H1 (cell line): Measurements from ENCODE around the gene ADGRB3. TPM values are rescaled to one million over a fixed set of nuclear protein-coding genes. Genes with fewer than 3 reads are reported as not detected.

ENCODE experiments used
- CTCF ChIA-PET: fragments of 300-600 bp; sonication (Branson Sonifier 250); formaldehyde crosslinking; loops from one replicate; lab custom pipeline; 2021; ENCODE audit not compliant: partially characterized antibody; lab: Charles Lee
- POLR2A ChIA-PET: fragments of 300-600 bp; sonication (Branson Sonifier 250); formaldehyde crosslinking; loops from one replicate; lab custom pipeline; 2021; ENCODE audit warnings: inconsistent platforms; ENCODE audit not compliant: partially characterized antibody; lab: Charles Lee
- DNase-seq, 2 experiments: peaks; one replicate each; pipeline versions ENCODE4 v3.0.0 to v3.0.0-alpha.2; 2010 to 2022; ENCODE audit warnings: low spot score in 2 of 2, low read depth in 1 of 2, mixed read lengths in 1 of 2
- FAIRE-seq: peaks from 2 replicates; lab custom pipeline; 2011; peaks lifted over from hg19 to GRCh38; lab: Jason Lieb, UNC
- H2AFZ ChIP-seq: 2 replicates; pipeline ENCODE4 v1.8.1; 2012; ENCODE audit warnings: low read length, inconsistent platforms
- H2AK5ac ChIP-seq: 2 replicates; pipeline ENCODE4 v1.6.1; 2013; ENCODE audit warnings: low read depth, low read length
- H2BK120ac ChIP-seq: replicated peaks from 2 replicates; pipeline ENCODE3; 2013; ENCODE audit warnings: low read depth, low read length, inconsistent platforms
- H2BK12ac ChIP-seq: 2 replicates; pipeline ENCODE4 v1.6.1; 2013; ENCODE audit warnings: low read depth, low read length
- H2BK15ac ChIP-seq: 2 replicates; pipeline ENCODE4 v1.6.1; 2013; ENCODE audit warnings: low read length
- H2BK20ac ChIP-seq: 2 replicates; pipeline ENCODE4 v1.6.1; 2013; ENCODE audit warnings: low read length
- H2BK5ac ChIP-seq: 2 replicates; pipeline ENCODE4 v1.6.1; 2013; ENCODE audit warnings: low read depth, low read length
- H3K14ac ChIP-seq: 2 replicates; pipeline ENCODE4 v1.6.1; 2013; ENCODE audit warnings: inconsistent platforms; ENCODE audit not compliant: insufficient read length
- H3K18ac ChIP-seq: 2 replicates; pipeline ENCODE4 v1.6.1; 2013; ENCODE audit warnings: low read length; ENCODE audit errors: extremely low read depth
- H3K23ac ChIP-seq: 2 replicates; pipeline ENCODE4 v1.6.1; 2013; ENCODE audit warnings: inconsistent platforms; ENCODE audit not compliant: insufficient read length
- H3K23me2 ChIP-seq: 2 replicates; pipeline ENCODE4 v1.6.1; 2013; ENCODE audit warnings: low read depth, low read length
- H3K27ac ChIP-seq: 2 replicates; pipeline ENCODE4 v1.6.1; 2011; ENCODE audit warnings: low read depth, low read length, inconsistent platforms
- H3K27me3 ChIP-seq, 4 experiments: replicated peaks in 1 of 4; 1 replicate in 1 of 4; 2 replicates in 3 of 4; pipeline versions ENCODE4 v1.6.1 to v1.8.1; 2011 to 2013; ENCODE audit warnings: low read length in 3 of 4, mild to moderate bottlenecking in 3 of 4, inconsistent platforms in 2 of 4, mixed read lengths in 2 of 4, moderate library complexity in 1 of 4; ENCODE audit not compliant: control insufficient read depth in 3 of 4, insufficient read depth in 3 of 4; ENCODE audit errors: extremely low read depth in 1 of 4
- H3K36me3 ChIP-seq, 4 experiments: 2 replicates each; pipeline versions ENCODE4 v1.6.1 to v1.8.1; 2011 to 2013; ENCODE audit warnings: mild to moderate bottlenecking in 4 of 4, low read length in 3 of 4, moderate library complexity in 2 of 4, control low read depth in 1 of 4, inconsistent platforms in 1 of 4; ENCODE audit not compliant: insufficient read depth in 4 of 4, control insufficient read depth in 2 of 4
- H3K4ac ChIP-seq: replicated peaks from 2 replicates; pipeline ENCODE3; 2013; ENCODE audit warnings: low read length, low read depth, mixed read lengths, inconsistent platforms; ENCODE audit not compliant: insufficient read length
- H3K4me1 ChIP-seq, 4 experiments: replicated peaks in 1 of 4; 1 replicate in 1 of 4; 2 replicates in 3 of 4; pipeline versions ENCODE4 v1.6.1 to v1.8.1; 2011 to 2013; ENCODE audit warnings: low read length in 3 of 4, inconsistent platforms in 2 of 4, mixed read lengths in 1 of 4; ENCODE audit not compliant: insufficient read depth in 4 of 4, control insufficient read depth in 3 of 4
- H3K4me2 ChIP-seq, 2 experiments: 2 replicates each; pipeline versions ENCODE4 v1.6.1 to v1.8.1; 2011 to 2013; ENCODE audit warnings: low read depth in 2 of 2, low read length in 2 of 2, control low read depth in 1 of 2, inconsistent platforms in 1 of 2, mild to moderate bottlenecking in 1 of 2; ENCODE audit not compliant: insufficient read depth in 1 of 2
- H3K4me3 ChIP-seq, 4 experiments: fragments of 200-600, 300-600 bp in 1 of 4; sonication (generic), shearing (Covaris generic), sonication (Bioruptor Twin) in 1 of 4; 2 replicates each; pipeline versions ENCODE4 v1.5.1 to v1.8.1; 2011 to 2016; ENCODE audit warnings: low read length in 4 of 4, low read depth in 3 of 4, control low read depth in 2 of 4, inconsistent platforms in 2 of 4, mild to moderate bottlenecking in 2 of 4, mixed read lengths in 1 of 4, moderate library complexity in 1 of 4; ENCODE audit not compliant: insufficient read depth in 2 of 4; ENCODE audit errors: extremely low read depth in 1 of 4
- H3K56ac ChIP-seq: replicated peaks from 2 replicates; pipeline ENCODE3; 2013; ENCODE audit warnings: low read depth, mild to moderate bottlenecking, mixed read lengths, low read length, inconsistent platforms; ENCODE audit not compliant: insufficient read length
- H3K79me1 ChIP-seq: 2 replicates; pipeline ENCODE4 v1.6.1; 2013; ENCODE audit warnings: low read depth, low read length, control low read depth
- H3K79me2 ChIP-seq, 2 experiments: 2 replicates each; pipeline versions ENCODE4 v1.6.1 to v1.8.1; 2012 to 2013; ENCODE audit warnings: low read length in 2 of 2, mild to moderate bottlenecking in 2 of 2, inconsistent platforms in 1 of 2; ENCODE audit not compliant: insufficient read depth in 2 of 2, control insufficient read depth in 1 of 2
- H3K9ac ChIP-seq, 4 experiments: replicated peaks in 1 of 4; 1 replicate in 1 of 4; 2 replicates in 3 of 4; pipeline versions ENCODE4 v1.6.1 to v1.8.1; 2011 to 2013; ENCODE audit warnings: low read depth in 3 of 4, low read length in 3 of 4, control low read depth in 2 of 4, mild to moderate bottlenecking in 2 of 4, moderate library complexity in 2 of 4, inconsistent platforms in 1 of 4; ENCODE audit errors: extremely low read depth in 1 of 4
- H3K9me3 ChIP-seq, 2 experiments: 2 replicates each; pipeline versions ENCODE4 v1.6.1 to v1.8.1; 2012 to 2013; ENCODE audit warnings: mild to moderate bottlenecking in 2 of 2, moderate library complexity in 2 of 2, control low read depth in 1 of 2, inconsistent platforms in 1 of 2, low read depth in 1 of 2, low read length in 1 of 2, mixed read lengths in 1 of 2; ENCODE audit not compliant: insufficient read depth in 2 of 2
- H4K20me1 ChIP-seq, 2 experiments: replicated peaks in 1 of 2; 2 replicates each; pipeline versions ENCODE3 to v1.8.1; 2011 to 2013; ENCODE audit warnings: inconsistent platforms in 2 of 2, low read length in 2 of 2, mild to moderate bottlenecking in 1 of 2; ENCODE audit not compliant: insufficient read depth in 2 of 2, control insufficient read depth in 1 of 2
- H4K5ac ChIP-seq: 2 replicates; pipeline ENCODE4 v1.6.1; 2013; ENCODE audit warnings: low read length, low read depth, mixed read lengths, inconsistent platforms; ENCODE audit not compliant: insufficient read length
- H4K8ac ChIP-seq: 2 replicates; pipeline ENCODE4 v1.8.0; 2013; ENCODE audit warnings: mild to moderate bottlenecking, moderate library complexity, low read length, inconsistent platforms; ENCODE audit not compliant: insufficient read depth; ENCODE audit errors: extremely low read depth
- H4K91ac ChIP-seq: replicated peaks from 2 replicates; pipeline ENCODE3; 2013; ENCODE audit warnings: low read length, mixed read lengths, inconsistent platforms; ENCODE audit not compliant: insufficient read length
- ATF3 ChIP-seq: IDR thresholded peaks from 2 replicates; pipeline ENCODE4 v1.6.1; 2011; ENCODE audit warnings: low read depth, mild to moderate bottlenecking, low read length; ENCODE audit not compliant: insufficient read depth
- BACH1 ChIP-seq: IDR thresholded peaks from 2 replicates; pipeline ENCODE4 v1.6.1; 2012; ENCODE audit warnings: low read length, improper control_type of control experiment
- CHD2 ChIP-seq: IDR thresholded peaks from 2 replicates; pipeline ENCODE4 v1.6.1; 2012; ENCODE audit warnings: low read length, improper control_type of control experiment
- EGR1 ChIP-seq: IDR thresholded peaks from 2 replicates; pipeline ENCODE4 v1.6.1; 2011; ENCODE audit warnings: low read depth, low read length, borderline replicate concordance
- KDM1A ChIP-seq: fragments of 200-600, 300-600 bp; sonication (generic); IDR thresholded peaks from 2 replicates; pipeline ENCODE4 v1.7.1; 2016; ENCODE audit warnings: mild to moderate bottlenecking, low read length, borderline replicate concordance
- NRF1 ChIP-seq: IDR thresholded peaks from 2 replicates; pipeline ENCODE4 v1.6.1; 2011; ENCODE audit warnings: mild to moderate bottlenecking, low read depth, low read length, improper control_type of control experiment
- POLR2A ChIP-seq, 2 experiments: IDR thresholded peaks; 1 replicate in 1 of 2; 2 replicates in 1 of 2; pipeline ENCODE4 v1.6.1; 2011; ENCODE audit warnings: low read depth in 2 of 2, low read length in 2 of 2, mild to moderate bottlenecking in 2 of 2; ENCODE audit errors: control extremely low read depth in 1 of 2
- RBBP5 ChIP-seq: IDR thresholded peaks from 2 replicates; pipeline ENCODE4 v1.7.1; 2012; ENCODE audit warnings: low read depth, mild to moderate bottlenecking, inconsistent platforms, low read length, moderate library complexity, borderline replicate concordance
- SP1 ChIP-seq: IDR thresholded peaks from 2 replicates; pipeline ENCODE4 v1.6.1; 2011; ENCODE audit warnings: low read depth, low read length
- SP4 ChIP-seq: IDR thresholded peaks from 2 replicates; pipeline ENCODE4 v1.6.1; 2012; ENCODE audit warnings: low read length, inconsistent platforms
- TCF12 ChIP-seq: IDR thresholded peaks from 2 replicates; pipeline ENCODE4 v1.6.1; 2011; ENCODE audit warnings: low read depth, mild to moderate bottlenecking, low read length
- WGBS, 2 experiments: shearing (Covaris generic) in 1 of 2; methylation state at CpG; one replicate each; pipeline versions ENCODE4 v1.1.6 to v1.1.7; 2013 to 2015; ENCODE audit warnings: low lambda C conversion rate in 2 of 2, mixed read lengths in 2 of 2, inconsistent platforms in 1 of 2, low coverage in 1 of 2, missing lambda C conversion rate in 1 of 2; ENCODE audit not compliant: insufficient replicate concordance in 2 of 2, insufficient coverage in 1 of 2, insufficient read length in 1 of 2; ENCODE audit errors: extremely low coverage in 1 of 2, missing lambda C conversion rate in 1 of 2; 5-methylcytosine and 5-hydroxymethylcytosine counted together
- polyA plus RNA-seq, 7 experiments: library from polyadenylated mRNA; depleted of rRNA in 3 of 7; stranded (reverse) in 5 of 7; unstranded in 2 of 7; fragments of >200 nt in 5 of 7; fragments of 200-250 nt in 2 of 7; gene quantifications; 1 replicate in 5 of 7; 2 replicates in 1 of 7; 4 replicates in 1 of 7; pipeline versions ENCODE4 v1.2.1 to v1.2.3, GENCODE V29; 2011 to 2013; ENCODE audit warnings: missing spikeins in 2 of 7, mixed read lengths in 2 of 7
- total RNA-seq: library from RNA; stranded (reverse); fragmentation: NEBNext Ultra II Directional; extraction: Animal tissue kit (Norgen Biotek cat#: 25700); gene quantifications from 2 replicates; pipeline ENCODE4 v1.2.1, GENCODE V29; 2021

Gene ADGRB3
- total and polyA plus RNA-seq, 2 of the 8 experiments (the other 6 are each of a cell fraction or from before 2014, with no cell fraction given) = 0.35 to 1.2 TPM

GRCh38 chr6:69128411-69128810 is 493.3 kb downstream of the ADGRB3 start:
- FAIRE-seq (no peak), DNase-seq (no peak)
- H3K23me2 ChIP-seq = no peaks in the 10 kb centered on the region
- no peaks in the 10 kb centered on the region for H4K20me1 ChIP-seq
- no peaks in the 10 kb centered on the region for H3K27me3 ChIP-seq
- no peak overlapping the region for H2BK120ac ChIP-seq
- H3K79me1 ChIP-seq = no peaks in the 10 kb centered on the region
- H4K91ac ChIP-seq = no peak overlapping the region
- H3K27ac ChIP-seq = no peak overlapping the region
- no peak overlapping the region for H3K14ac ChIP-seq
- no peak overlapping the region for H3K4me2 ChIP-seq
- no peak overlapping the region for H2AK5ac ChIP-seq
- POLR2A ChIA-PET = no interaction called here
- H3K36me3 ChIP-seq = no peaks in the 10 kb centered on the region
- 96% methylated on average over 2 of the region's 2 CpGs; no CpG with 5 or more reads in 1 of the 2 experiments for WGBS, 2 experiments
- H2BK5ac ChIP-seq = no peak overlapping the region
- H3K79me2 ChIP-seq = no peaks in the 10 kb centered on the region
- H2BK20ac ChIP-seq = no peak overlapping the region
- H3K18ac ChIP-seq = no peak overlapping the region
- no peak overlapping the region for H3K23ac ChIP-seq
- no peak overlapping the region for H2BK12ac ChIP-seq
- no peak overlapping the region for H3K4ac ChIP-seq
- no peak overlapping the region for H3K56ac ChIP-seq
- H2AFZ ChIP-seq = no peak overlapping the region
- H3K9ac ChIP-seq = no peak overlapping the region
- CTCF ChIA-PET = interaction anchor here (0.7 kb wide), 1 partner anchor 23 kb away, joined by 3 read pairs; no protein-coding TSS in a partner anchor
- H4K5ac ChIP-seq = no peak overlapping the region
- no peak overlapping the region for H4K8ac ChIP-seq
- no peak overlapping the region for H3K4me3 ChIP-seq
- no peak overlapping the region for H2BK15ac ChIP-seq
- H3K9me3 ChIP-seq = no peaks in the 10 kb centered on the region
- H3K4me1 ChIP-seq = peaks cover 0 to 3% (median 0%) of the 10 kb centered on the region in 4 experiments; a peak in 1 of 7 replicates
- TF ChIP-seq BACH1 (no peak), CHD2 (no peak), ATF3 (no peak), SP1 (no peak), TCF12 (no peak), SP4 (no peak), RBBP5 (no peak), NRF1 (no peak), KDM1A (no peak), EGR1 (no peak), POLR2A (IDR thresholded peaks at IDR 0.05; ENCODE audit: control extremely low read depth in 1 of 2, low read depth in 2 of 2, low read length in 2 of 2) (no peak)
